ACC112 (cell line): ENCODE data around the gene MICAL3.

ENCODE experiments used
- H2AFZ ChIP-seq: fragments of 200-600 bp; sonication (generic); one replicate; pipeline ENCODE4 v1.6.0; 2017; ENCODE audit warnings: antibody characterized with exemption, low read length; ENCODE audit not compliant: unreplicated experiment
- H3K27ac ChIP-seq: fragments of 200-600 bp; sonication (generic); 2 replicates; pipeline ENCODE4 v1.5.1; 2014; ENCODE audit warnings: low read depth, mild to moderate bottlenecking, antibody characterized with exemption, low read length, moderate library complexity
- H3K27me3 ChIP-seq: fragments of 200-600 bp; sonication (generic); 2 replicates; pipeline ENCODE4 v1.6.1; 2014; ENCODE audit warnings: mild to moderate bottlenecking, antibody characterized with exemption, low read length, moderate library complexity, mixed read lengths; ENCODE audit not compliant: insufficient read depth
- H3K36me3 ChIP-seq: fragments of 200-600 bp; sonication (generic); 2 replicates; pipeline ENCODE4 v1.6.1; 2016; ENCODE audit warnings: mild to moderate bottlenecking, antibody characterized with exemption, low read length, moderate library complexity, mixed read lengths; ENCODE audit not compliant: insufficient read depth
- H3K4me1 ChIP-seq: fragments of 200-600 bp; sonication (generic); one replicate; pipeline ENCODE4 v1.6.1; 2016; ENCODE audit warnings: low read length, mixed read lengths; ENCODE audit not compliant: insufficient read depth, unreplicated experiment, control insufficient read depth
- H3K4me3 ChIP-seq: fragments of 200-600 bp; sonication (generic); 2 replicates; pipeline ENCODE4 v1.5.1; 2014; ENCODE audit warnings: mild to moderate bottlenecking, low read depth, low read length
- H3K79me2 ChIP-seq: fragments of 200-600 bp; sonication (generic); one replicate; pipeline ENCODE4 v1.6.0; 2016; ENCODE audit warnings: low read length; ENCODE audit not compliant: control insufficient read depth, unreplicated experiment, insufficient read depth

Gene MICAL3

DNA sequence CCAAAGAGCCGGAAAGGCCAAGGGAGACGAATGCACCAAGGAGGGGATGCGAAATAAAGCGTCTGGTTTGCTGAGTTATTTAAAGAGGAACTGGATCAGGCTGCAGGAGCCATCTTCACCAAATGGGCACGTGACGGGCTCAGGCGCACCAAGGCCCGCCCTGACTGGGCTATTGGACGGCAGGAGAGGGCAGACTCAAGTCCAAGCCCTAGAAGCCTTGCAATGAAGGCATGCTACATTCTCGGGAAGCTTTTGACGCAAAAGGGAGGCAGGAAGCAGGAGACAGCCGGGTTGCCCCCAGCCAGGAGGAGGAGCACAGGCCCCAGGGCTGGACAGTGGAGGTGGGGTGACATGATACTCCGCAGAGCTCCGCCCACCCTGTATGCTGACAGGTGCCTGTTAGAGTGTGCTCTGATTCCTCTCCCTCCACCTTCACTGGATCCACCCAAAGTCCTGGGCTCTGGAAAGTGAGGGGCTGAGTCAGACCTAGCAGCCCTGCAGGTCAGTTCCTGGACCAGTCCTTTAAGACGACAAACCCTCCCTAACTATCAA lies 208.6 kb downstream of the MICAL3 start:
- H3K36me3 ChIP-seq: no peaks in the 10 kb centered on the region
- H2AFZ ChIP-seq: no peak overlapping the region
- H3K27ac ChIP-seq: no peak overlapping the region
- H3K27me3 ChIP-seq: no peaks in the 10 kb centered on the region
- H3K4me3 ChIP-seq: no peak overlapping the region
- H3K4me1 ChIP-seq: no peaks in the 10 kb centered on the region
- H3K79me2 ChIP-seq: no peaks in the 10 kb centered on the region

- Histone ChIP-seq H3K4me3 (no peak overlapping the region), H3K79me2 (no peaks in the 10 kb centered on the region), H2AFZ (no peak overlapping the region)
These were observed 209.5 kb downstream of the MICAL3 start for GRCh38 chr22:17814830-17815229.

DNA sequence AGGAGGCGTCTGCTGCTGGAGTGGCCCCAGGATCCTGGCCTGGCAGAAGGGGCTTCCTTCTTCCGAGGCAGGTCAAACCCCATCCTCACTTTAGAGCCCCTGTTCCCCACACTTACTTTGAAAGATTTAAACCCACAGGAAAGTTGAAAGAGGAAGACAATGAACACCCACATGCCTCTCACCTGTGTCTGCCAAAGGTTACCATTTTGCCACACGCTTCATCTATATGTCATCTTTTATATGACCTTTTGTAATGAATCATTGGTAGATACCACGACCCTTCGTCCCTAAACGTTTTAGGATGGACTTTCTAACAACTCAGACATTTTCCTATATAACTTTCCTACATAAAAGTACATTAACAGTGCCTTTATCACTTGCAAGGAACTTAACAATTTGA lies 210.3 kb downstream of the MICAL3 start:
- no peaks in the 10 kb centered on the region for H3K4me1 ChIP-seq
- H3K4me3 ChIP-seq: no peak overlapping the region
- H3K27ac ChIP-seq: no peak overlapping the region
- no peak overlapping the region for H2AFZ ChIP-seq
- no peaks in the 10 kb centered on the region for H3K79me2 ChIP-seq
- no peaks in the 10 kb centered on the region for H3K27me3 ChIP-seq
- no peaks in the 10 kb centered on the region for H3K36me3 ChIP-seq

More at GRCh38 chr22:17814830-17815229, 209.5 kb downstream of the MICAL3 start:
- no peaks in the 10 kb centered on the region for H3K4me1 ChIP-seq
- H3K27ac ChIP-seq: no peak overlapping the region
- no peaks in the 10 kb centered on the region for H3K36me3 ChIP-seq
- no peaks in the 10 kb centered on the region for H3K27me3 ChIP-seq

DNA sequence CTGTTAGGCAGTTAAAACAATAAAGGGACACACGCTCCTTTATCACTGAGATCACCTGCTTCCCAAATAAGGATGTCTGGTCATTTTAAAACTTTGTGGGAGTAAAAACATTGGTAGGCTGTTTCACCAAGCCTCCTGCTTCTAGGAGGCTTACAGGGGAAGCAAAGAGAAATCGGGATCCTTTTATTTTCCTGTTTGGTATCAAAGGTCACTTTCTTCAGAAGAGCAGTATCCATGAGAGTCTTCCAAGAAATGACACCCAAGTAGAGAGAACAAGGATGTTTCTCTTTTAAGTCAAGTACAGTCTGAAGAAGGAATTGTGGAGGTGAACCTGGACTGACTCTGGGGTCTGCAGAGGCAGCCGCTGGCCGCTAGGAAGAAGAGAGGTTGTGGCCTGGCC lies 213.2 kb downstream of the MICAL3 start:
- Histone ChIP-seq H3K27ac (no peak overlapping the region), H3K4me3 (no peak overlapping the region), H3K36me3 (no peaks in the 10 kb centered on the region), H2AFZ (no peak overlapping the region), H3K79me2 (no peaks in the 10 kb centered on the region), H3K27me3 (no peaks in the 10 kb centered on the region), H3K4me1 (no peaks in the 10 kb centered on the region)

DNA sequence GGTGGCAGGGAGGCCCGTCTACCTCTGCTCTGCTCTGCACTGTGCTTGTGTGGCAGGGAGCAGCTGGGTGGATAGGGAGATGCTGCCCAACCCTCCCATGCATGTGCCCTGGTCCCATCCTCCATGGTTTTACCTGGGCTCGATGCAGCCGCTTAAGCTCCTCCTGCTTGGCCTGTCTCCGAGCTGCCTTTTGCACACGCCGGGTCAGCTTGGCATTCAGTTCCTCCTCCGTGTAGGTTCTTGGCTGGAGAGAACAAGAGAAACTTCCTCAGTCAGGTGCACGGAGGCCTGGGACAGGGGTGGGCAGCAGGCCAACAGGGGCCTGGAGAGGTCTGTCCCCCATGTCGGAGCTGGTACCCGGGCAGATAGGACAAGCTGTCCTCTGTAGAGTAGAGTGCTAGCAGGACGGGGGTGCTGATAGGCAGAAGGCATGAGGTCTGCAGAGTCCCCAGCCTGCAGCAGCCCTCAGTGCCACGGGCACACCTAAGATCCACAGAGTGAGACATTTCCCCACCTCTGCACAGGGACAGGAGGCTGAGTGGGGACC lies 213.7 kb downstream of the MICAL3 start:
- H3K79me2 ChIP-seq: no peaks in the 10 kb centered on the region
- no peak overlapping the region for H3K4me3 ChIP-seq
- H3K4me1 ChIP-seq: no peaks in the 10 kb centered on the region
- H3K27me3 ChIP-seq: no peaks in the 10 kb centered on the region
- H2AFZ ChIP-seq: no peak overlapping the region
- H3K27ac ChIP-seq: no peak overlapping the region
- no peaks in the 10 kb centered on the region for H3K36me3 ChIP-seq

DNA sequence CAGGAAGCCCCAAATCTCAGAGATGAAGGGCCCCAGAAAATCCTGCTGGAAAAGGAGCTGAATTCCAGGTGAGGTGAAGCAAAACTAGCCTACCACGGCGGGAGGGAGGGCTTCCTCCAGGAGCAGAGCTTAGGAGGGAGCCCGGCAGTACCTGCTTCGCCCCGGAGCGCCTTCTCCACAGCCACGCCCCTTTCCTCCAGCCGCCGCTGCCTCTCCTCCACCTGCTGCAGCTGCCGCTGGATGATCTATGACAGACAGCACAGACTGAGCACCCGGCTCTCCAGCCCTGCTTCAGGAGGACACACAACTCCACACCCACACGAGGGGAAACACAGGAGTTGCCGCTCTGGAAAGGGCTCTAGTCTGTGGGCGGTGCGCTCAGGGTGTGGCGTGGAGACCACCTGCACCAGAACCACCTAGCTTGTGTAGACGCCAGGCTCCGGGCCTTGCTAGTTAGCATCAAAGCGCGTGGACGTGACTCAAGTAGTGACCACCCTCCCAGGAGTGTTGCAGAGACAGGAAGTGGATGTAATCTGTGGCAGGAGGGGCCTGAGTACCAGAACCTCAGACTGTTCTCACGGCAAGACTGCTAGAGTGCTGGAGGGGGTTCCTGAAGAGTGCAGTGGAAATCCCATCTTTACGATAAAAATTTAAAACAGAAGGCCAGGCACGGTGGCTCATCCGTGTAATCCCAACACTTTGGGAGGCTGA lies 215.5 kb downstream of the MICAL3 start:
- H3K4me1 ChIP-seq: no peaks in the 10 kb centered on the region
- no peak overlapping the region for H2AFZ ChIP-seq
- no peaks in the 10 kb centered on the region for H3K36me3 ChIP-seq
- no peaks in the 10 kb centered on the region for H3K79me2 ChIP-seq
- no peak overlapping the region for H3K4me3 ChIP-seq
- no peak overlapping the region for H3K27ac ChIP-seq
- H3K27me3 ChIP-seq: no peaks in the 10 kb centered on the region

DNA sequence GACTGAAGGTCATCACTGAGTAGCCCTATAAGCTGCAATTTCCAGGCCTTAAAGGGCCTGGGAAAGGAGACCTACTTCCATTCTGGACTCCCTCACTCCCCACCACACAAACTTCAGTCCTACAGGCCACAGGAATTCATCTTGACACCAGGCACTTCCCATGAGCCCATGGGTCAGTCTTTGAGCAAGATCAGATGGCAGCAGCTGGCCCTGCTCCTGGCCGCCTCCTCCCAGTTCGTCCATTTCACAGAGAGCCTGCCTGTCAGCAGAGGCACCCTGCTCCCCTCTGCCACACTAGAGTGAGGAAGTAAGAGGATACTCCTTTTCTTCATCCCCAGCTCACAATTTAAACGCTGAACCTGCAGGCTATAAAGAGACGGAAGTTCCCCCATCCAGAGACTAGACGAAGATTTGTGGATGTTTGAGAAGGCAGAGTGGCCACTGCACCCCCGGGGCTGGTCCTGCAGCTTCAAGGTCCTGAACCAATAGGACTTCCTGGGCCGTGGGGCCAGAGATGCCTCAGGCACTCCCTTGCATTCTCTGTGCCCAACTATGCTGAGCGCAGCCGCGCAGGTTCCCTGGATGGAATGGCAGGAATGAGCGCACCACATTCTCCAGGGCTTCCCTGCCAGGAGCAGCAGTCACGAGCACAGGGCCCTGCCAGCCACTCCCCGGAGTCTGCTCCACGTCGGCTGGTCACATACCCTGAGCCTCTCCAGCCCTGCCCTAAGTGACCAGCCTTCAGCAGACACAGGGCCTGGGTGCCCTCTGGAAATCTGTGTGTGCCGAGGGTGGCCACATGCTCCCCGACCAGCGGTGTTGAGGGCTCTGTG lies 216.6 kb downstream of the MICAL3 start:
- no peaks in the 10 kb centered on the region for H3K36me3 ChIP-seq
- H3K27me3 ChIP-seq: no peaks in the 10 kb centered on the region
- no peak overlapping the region for H3K27ac ChIP-seq
- H3K79me2 ChIP-seq: no peaks in the 10 kb centered on the region
- H2AFZ ChIP-seq: no peak overlapping the region
- H3K4me3 ChIP-seq: no peak overlapping the region
- no peaks in the 10 kb centered on the region for H3K4me1 ChIP-seq

DNA sequence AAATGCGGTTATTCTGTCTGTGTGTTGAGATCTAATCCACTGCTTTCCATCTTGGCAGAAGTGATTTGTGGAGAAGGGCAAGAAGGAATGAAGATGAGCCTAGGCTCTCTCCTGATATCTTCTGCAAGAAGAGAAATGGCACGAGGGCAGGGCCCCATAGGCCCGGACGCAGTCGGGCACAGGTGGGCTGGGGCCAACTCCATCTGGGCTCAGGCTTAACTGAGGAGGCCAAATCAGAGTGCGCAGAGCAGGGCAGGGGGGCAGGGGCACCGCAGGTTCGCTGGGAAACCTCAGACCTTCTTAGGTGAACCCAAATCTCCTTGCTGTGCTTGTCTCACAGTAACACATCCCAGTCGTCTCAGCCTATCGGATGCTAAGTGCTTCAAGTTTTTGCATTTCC lies 217.3 kb downstream of the MICAL3 start:
- H3K27ac ChIP-seq: no peak overlapping the region
- no peak overlapping the region for H2AFZ ChIP-seq
- no peaks in the 10 kb centered on the region for H3K27me3 ChIP-seq
- no peaks in the 10 kb centered on the region for H3K4me1 ChIP-seq
- no peaks in the 10 kb centered on the region for H3K79me2 ChIP-seq
- no peaks in the 10 kb centered on the region for H3K36me3 ChIP-seq
- no peak overlapping the region for H3K4me3 ChIP-seq

DNA sequence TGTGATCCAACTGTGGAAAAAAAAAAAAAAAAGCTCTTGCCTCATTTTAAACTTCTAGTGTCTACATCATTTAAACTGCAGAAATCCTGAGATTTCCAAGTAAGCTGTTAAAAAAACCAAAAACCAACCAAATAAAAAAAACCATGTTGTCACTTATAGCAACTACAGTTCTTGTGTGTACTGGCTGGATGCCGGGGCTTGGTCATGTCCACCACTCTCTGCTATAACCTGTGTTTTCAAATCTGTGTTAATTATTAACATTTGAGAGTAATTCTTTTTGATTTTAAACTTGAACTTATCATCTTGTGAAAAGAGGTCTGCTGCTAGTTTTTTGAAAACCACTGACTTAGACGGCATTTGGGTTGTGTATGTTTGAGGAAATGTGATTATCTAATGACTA lies 217.9 kb downstream of the MICAL3 start:
- no peak overlapping the region for H3K4me3 ChIP-seq
- H3K27me3 ChIP-seq: no peaks in the 10 kb centered on the region
- H3K27ac ChIP-seq: no peak overlapping the region
- no peaks in the 10 kb centered on the region for H3K36me3 ChIP-seq
- H2AFZ ChIP-seq: no peak overlapping the region
- no peaks in the 10 kb centered on the region for H3K4me1 ChIP-seq
- H3K79me2 ChIP-seq: no peaks in the 10 kb centered on the region

- no peaks in the 10 kb centered on the region for H3K4me1 ChIP-seq
- no peaks in the 10 kb centered on the region for H3K79me2 ChIP-seq
- H3K4me3 ChIP-seq: no peak overlapping the region
- H3K27ac ChIP-seq: no peak overlapping the region
- H3K36me3 ChIP-seq: no peaks in the 10 kb centered on the region
- no peak overlapping the region for H2AFZ ChIP-seq
- H3K27me3 ChIP-seq: no peaks in the 10 kb centered on the region
These were observed 219.9 kb downstream of the MICAL3 start for GRCh38 chr22:17804331-17805080.
